ENCODE data around the gene TMCO6.

DNA sequence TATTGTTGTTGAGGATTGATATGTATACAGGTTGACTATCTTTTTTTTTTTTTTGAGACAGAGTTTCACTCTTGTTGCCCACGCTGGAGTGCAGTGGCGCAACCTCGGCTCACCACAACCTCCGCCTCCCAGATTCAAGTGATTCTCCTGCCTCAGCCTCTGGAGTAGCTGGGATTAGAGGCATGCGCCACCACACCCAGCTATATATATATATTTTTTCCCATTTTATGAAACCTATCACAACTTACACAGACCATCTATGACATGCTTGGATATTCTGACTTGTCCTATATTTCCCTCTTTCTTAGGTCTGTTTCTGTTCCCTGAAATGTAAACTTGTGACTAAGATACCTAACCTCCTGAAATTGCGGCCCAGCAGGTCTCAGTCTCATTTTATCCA, 11.3 kb upstream of the TMCO6 start:
- TF ChIP-seq, protein P1, sequence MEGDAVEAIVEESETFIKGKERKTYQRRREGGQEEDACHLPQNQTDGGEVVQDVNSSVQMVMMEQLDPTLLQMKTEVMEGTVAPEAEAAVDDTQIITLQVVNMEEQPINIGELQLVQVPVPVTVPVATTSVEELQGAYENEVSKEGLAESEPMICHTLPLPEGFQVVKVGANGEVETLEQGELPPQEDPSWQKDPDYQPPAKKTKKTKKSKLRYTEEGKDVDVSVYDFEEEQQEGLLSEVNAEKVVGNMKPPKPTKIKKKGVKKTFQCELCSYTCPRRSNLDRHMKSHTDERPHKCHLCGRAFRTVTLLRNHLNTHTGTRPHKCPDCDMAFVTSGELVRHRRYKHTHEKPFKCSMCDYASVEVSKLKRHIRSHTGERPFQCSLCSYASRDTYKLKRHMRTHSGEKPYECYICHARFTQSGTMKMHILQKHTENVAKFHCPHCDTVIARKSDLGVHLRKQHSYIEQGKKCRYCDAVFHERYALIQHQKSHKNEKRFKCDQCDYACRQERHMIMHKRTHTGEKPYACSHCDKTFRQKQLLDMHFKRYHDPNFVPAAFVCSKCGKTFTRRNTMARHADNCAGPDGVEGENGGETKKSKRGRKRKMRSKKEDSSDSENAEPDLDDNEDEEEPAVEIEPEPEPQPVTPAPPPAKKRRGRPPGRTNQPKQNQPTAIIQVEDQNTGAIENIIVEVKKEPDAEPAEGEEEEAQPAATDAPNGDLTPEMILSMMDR (IDR thresholded peaks at IDR 0.05; ENCODE audit: insufficient read depth, low read length, poor library complexity, severe bottlenecking): no peak
- TF ChIP-seq EZH2phosphoT487 (conservative IDR thresholded peaks at IDR 0.05; ENCODE audit: low read length): no peak
